22Rv1 (cell line): Measurements from ENCODE around the gene PLSCR1.
A peak's percentile ranks its signal among the peaks of the same experiment; 100 is the strongest.

Experiments
- H3K27ac ChIP-seq: fragments of 450-650 bp; 2 replicates; pipeline ENCODE4 v1.5.1; 2017
- ZFX ChIP-seq: fragments of 450-650 bp; IDR thresholded peaks from 2 replicates; pipeline ENCODE4 v1.6.1; 2017; ENCODE audit warnings: antibody characterized with exemption, borderline replicate concordance
- TF ChIP-seq, protein P1 (sequence below): fragments of 450-650 bp; IDR thresholded peaks from 2 replicates; pipeline ENCODE4 v1.5.1; 2017; ENCODE audit warnings: mild to moderate bottlenecking

Gene PLSCR1

GRCh38 chr3:146473726-146474125 lies 70.7 kb downstream of the PLSCR1 start:
- TF ChIP-seq, protein P1, sequence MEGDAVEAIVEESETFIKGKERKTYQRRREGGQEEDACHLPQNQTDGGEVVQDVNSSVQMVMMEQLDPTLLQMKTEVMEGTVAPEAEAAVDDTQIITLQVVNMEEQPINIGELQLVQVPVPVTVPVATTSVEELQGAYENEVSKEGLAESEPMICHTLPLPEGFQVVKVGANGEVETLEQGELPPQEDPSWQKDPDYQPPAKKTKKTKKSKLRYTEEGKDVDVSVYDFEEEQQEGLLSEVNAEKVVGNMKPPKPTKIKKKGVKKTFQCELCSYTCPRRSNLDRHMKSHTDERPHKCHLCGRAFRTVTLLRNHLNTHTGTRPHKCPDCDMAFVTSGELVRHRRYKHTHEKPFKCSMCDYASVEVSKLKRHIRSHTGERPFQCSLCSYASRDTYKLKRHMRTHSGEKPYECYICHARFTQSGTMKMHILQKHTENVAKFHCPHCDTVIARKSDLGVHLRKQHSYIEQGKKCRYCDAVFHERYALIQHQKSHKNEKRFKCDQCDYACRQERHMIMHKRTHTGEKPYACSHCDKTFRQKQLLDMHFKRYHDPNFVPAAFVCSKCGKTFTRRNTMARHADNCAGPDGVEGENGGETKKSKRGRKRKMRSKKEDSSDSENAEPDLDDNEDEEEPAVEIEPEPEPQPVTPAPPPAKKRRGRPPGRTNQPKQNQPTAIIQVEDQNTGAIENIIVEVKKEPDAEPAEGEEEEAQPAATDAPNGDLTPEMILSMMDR = no peak
- TF ChIP-seq ZFX = no peak
- no peak overlapping the region; the same call in 1 of the 2 replicates for H3K27ac ChIP-seq

DNA sequence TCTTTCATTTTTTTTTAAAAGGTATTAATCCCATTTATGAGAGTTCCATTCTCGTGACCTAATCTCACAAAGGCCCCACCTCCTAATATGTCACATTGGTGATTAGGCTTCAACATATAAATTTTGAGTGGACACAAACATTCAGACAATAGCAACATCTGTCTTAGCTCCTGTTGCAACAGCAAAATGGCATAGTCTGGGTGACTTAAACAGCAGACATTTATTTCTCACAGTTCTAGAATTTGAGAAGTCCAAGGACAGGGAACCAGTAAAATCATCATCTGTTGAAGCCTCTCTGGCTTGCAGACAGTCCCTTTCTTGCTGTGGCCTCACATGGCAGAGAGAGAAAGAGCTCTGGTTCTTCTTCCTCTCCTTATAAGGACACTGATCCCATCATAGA lies 71.8 kb downstream of the PLSCR1 start:
- TF ChIP-seq, protein P1 = no peak
- no peak for TF ChIP-seq ZFX

GRCh38 chr3:146471012-146471411 lies 73.4 kb downstream of the PLSCR1 start:
- no peak overlapping the region for H3K27ac ChIP-seq
- no peak for TF ChIP-seq ZFX
- TF ChIP-seq, protein P1 = no peak

More for the DNA sequence above, 71.8 kb downstream of the PLSCR1 start:
- H3K27ac ChIP-seq = no peak overlapping the region

- TF ChIP-seq, protein P1 = no peak
- TF ChIP-seq ZFX = no peak
- H3K27ac ChIP-seq = no peak overlapping the region
These were observed 73.9 kb downstream of the PLSCR1 start for GRCh38 chr3:146470425-146470990.

- TF ChIP-seq ZFX = no peak
- TF ChIP-seq, protein P1 = no peak
- peak within 1 kb of the TSS; percentile 47 for H3K27ac ChIP-seq
These were observed 75.0 kb downstream of the PLSCR1 start, which contains the start of gene PLSCR2 for GRCh38 chr3:146469150-146470017. PLSCR2 (minus strand) TSS chr3:146469561; CDS start chr3:146459904, 9,657 bp downstream.

- TF ChIP-seq, protein P1 = no peak
- TF ChIP-seq ZFX = no peak
- H3K27ac ChIP-seq = no peak overlapping the region; the same call in 1 of the 2 replicates
These were observed 75.7 kb downstream of the PLSCR1 start for GRCh38 chr3:146468671-146469149.

- no peak overlapping the region for H3K27ac ChIP-seq
- TF ChIP-seq, protein P1 = no peak
- no peak for TF ChIP-seq ZFX
These were observed 76.2 kb downstream of the PLSCR1 start for GRCh38 chr3:146468234-146468633.
